Lower leg skin (tissue), 4 donors: ENCODE results near the gene SPOCK1. TPM values are rescaled to one million over a fixed set of nuclear protein-coding genes. Genes with fewer than 3 reads are reported as not detected.
A peak's percentile ranks its signal among the peaks of the same experiment; 100 is the strongest.

Experiments
- DNase-seq, 2 donors: peaks; one replicate each; pipeline ENCODE4 v3.0.0-alpha.2; 2019; ENCODE audit warnings: low spot score in 2 of 2
- H3K4me3 ChIP-seq: fragments of 200-600 bp; sonication (generic); 2 replicates; pipeline ENCODE4 v1.5.1; 2017; ENCODE audit warnings: mild to moderate bottlenecking, low read depth; ENCODE audit not compliant: poor library complexity, severe bottlenecking
- CTCF ChIP-seq, 3 donors: fragments of 450-650 bp; IDR thresholded peaks; one replicate each; pipeline ENCODE4 v1.5.1; 2016; ENCODE audit warnings: antibody characterized with exemption in 3 of 3, mild to moderate bottlenecking in 3 of 3, moderate library complexity in 2 of 3
- POLR2A ChIP-seq, 2 donors: fragments of 450-650 bp; IDR thresholded peaks; one replicate each; pipeline ENCODE4 v1.6.1; 2016 to 2017; ENCODE audit warnings: antibody characterized with exemption in 2 of 2, mild to moderate bottlenecking in 1 of 2, moderate library complexity in 1 of 2
- WGBS, 2 donors: methylation state at CpG; one replicate each; pipeline ENCODE4 v1.1.5; 2018; 5-methylcytosine and 5-hydroxymethylcytosine counted together
- intact Hi-C: fragments of 100-400 bp; cut with DNase I; formaldehyde crosslinking; loops from one replicate; pipeline ENCODE4 v1.15.0; 2023; ENCODE audit warnings: low total_unique reads
- total RNA-seq, 4 donors: library from RNA; depleted of rRNA; stranded (reverse); fragments of >200 nt; gene quantifications; one replicate each; pipeline ENCODE4 v1.1.0, GENCODE V29; 2016

SPOCK1 gene
- total RNA-seq, 4 donors from 2014 or later = 7.9 to 21.5 (median 11.7) TPM

- intact Hi-C loops = no loop called here
- TF ChIP-seq CTCF (IDR thresholded peaks at IDR 0.05) = no peak
- no peak for TF ChIP-seq POLR2A (IDR thresholded peaks at IDR 0.05)
- no peak for DNase-seq
- 69% methylated on average over 3 of the region's 3 CpGs for WGBS, 2 donors
- no peak overlapping the region for H3K4me3 ChIP-seq
Observed at GRCh38 chr5:137280656-137281055, 218.5 kb downstream of the SPOCK1 start.

- peak in 1 of 2 donors; percentile 45 for DNase-seq
- no peak for TF ChIP-seq CTCF (IDR thresholded peaks at IDR 0.05)
- no peak for TF ChIP-seq POLR2A (IDR thresholded peaks at IDR 0.05)
- intact Hi-C loops = no loop called here
- WGBS, 2 donors = 83% methylated on average over 6 of the region's 6 CpGs
- no peak overlapping the region for H3K4me3 ChIP-seq
Observed at GRCh38 chr5:137279521-137280231, 219.4 kb downstream of the SPOCK1 start.

GRCh38 chr5:137278476-137278875 is 220.7 kb downstream of the SPOCK1 start:
- no peak for TF ChIP-seq POLR2A (IDR thresholded peaks at IDR 0.05)
- no peak for TF ChIP-seq CTCF (IDR thresholded peaks at IDR 0.05)
- peak in 1 of 2 donors; percentile 74 for DNase-seq
- no peak overlapping the region for H3K4me3 ChIP-seq
- intact Hi-C loops = no loop called here
- WGBS, 2 donors = 84% methylated on average over 5 of the region's 5 CpGs

GRCh38 chr5:137275083-137275482 is 224.0 kb downstream of the SPOCK1 start:
- H3K4me3 ChIP-seq = no peak overlapping the region
- TF ChIP-seq CTCF (IDR thresholded peaks at IDR 0.05) = no peak
- no peak for TF ChIP-seq POLR2A (IDR thresholded peaks at IDR 0.05)
- WGBS, 2 donors = 72 to 85% methylated on average over 2 of the region's 2 CpGs

GRCh38 chr5:137273511-137273910 is 225.6 kb downstream of the SPOCK1 start:
- intact Hi-C loops = no loop called here
- 71 to 72% methylated on average over 1 of the region's 1 CpG for WGBS, 2 donors
- no peak for DNase-seq
- TF ChIP-seq POLR2A (IDR thresholded peaks at IDR 0.05) = no peak
- TF ChIP-seq CTCF (IDR thresholded peaks at IDR 0.05) = no peak
- no peak overlapping the region for H3K4me3 ChIP-seq

More at GRCh38 chr5:137275083-137275482, 224.0 kb downstream of the SPOCK1 start:
- intact Hi-C loops = no loop called here
- DNase-seq = no peak

- DNase-seq = no peak
- TF ChIP-seq POLR2A (IDR thresholded peaks at IDR 0.05) = no peak
- TF ChIP-seq CTCF (IDR thresholded peaks at IDR 0.05) = no peak
- no peak overlapping the region for H3K4me3 ChIP-seq
- intact Hi-C loops = no loop called here
Observed at GRCh38 chr5:137272831-137273230, 226.3 kb downstream of the SPOCK1 start.
